GM19438 (cell line): ENCODE measurements around the gene PADI1.
"Not testable (repeated sequence)": the region's sequence is repeated elsewhere in the genome, so short reads cannot be mapped to it uniquely, and the experiment has no call there.

Experiments used
- ATAC-seq: cut with Tn5 transposase; IDR thresholded peaks from one replicate; pipeline ENCODE4 v1.9.1; 2021; ENCODE audit warnings: low read depth; ENCODE audit not compliant: unreplicated experiment

Gene PADI1

GRCh38 chr1:17237561-17237903, 32.6 kb downstream of the PADI1 start:
- no peak for ATAC-seq

GRCh38 chr1:17239420-17239819, 34.5 kb downstream of the PADI1 start:
- no peak for ATAC-seq

- ATAC-seq, result not testable (repeated sequence)
Measured at GRCh38 chr1:17241011-17241779, 36.3 kb downstream of the PADI1 start.

GRCh38 chr1:17241780-17242074, 36.8 kb downstream of the PADI1 start:
- not testable (repeated sequence) for ATAC-seq

- no peak for ATAC-seq
Measured at GRCh38 chr1:17243274-17243673, 38.3 kb downstream of the PADI1 start.

GRCh38 chr1:17244821-17245740, 40.2 kb downstream of the PADI1 start:
- ATAC-seq, result no peak

- no peak for ATAC-seq
Measured at GRCh38 chr1:17245816-17246325, 40.9 kb downstream of the PADI1 start.

GRCh38 chr1:17246971-17247370, 42.0 kb downstream of the PADI1 start:
- no peak for ATAC-seq

- no peak for ATAC-seq
Measured at GRCh38 chr1:17248781-17249180, 43.9 kb downstream of the PADI1 start, which contains the start of gene PADI3. PADI3 (plus strand) TSS chr1:17249098; CDS start chr1:17249138, 40 bp downstream.

GRCh38 chr1:17250601-17251000, 45.7 kb downstream of the PADI1 start:
- ATAC-seq, result no peak

GRCh38 chr1:17251246-17251645, 46.3 kb downstream of the PADI1 start:
- ATAC-seq, result no peak

- no peak for ATAC-seq
Measured at GRCh38 chr1:17251701-17252376, 46.9 kb downstream of the PADI1 start.

GRCh38 chr1:17255336-17255735, 50.4 kb downstream of the PADI1 start:
- no peak for ATAC-seq

GRCh38 chr1:17258116-17258757, 53.3 kb downstream of the PADI1 start:
- no peak for ATAC-seq

- ATAC-seq, result no peak
Measured at GRCh38 chr1:17258758-17259130, 53.8 kb downstream of the PADI1 start.

GRCh38 chr1:17259233-17259873, 54.4 kb downstream of the PADI1 start:
- ATAC-seq, result no peak

GRCh38 chr1:17260264-17260663, 55.3 kb downstream of the PADI1 start:
- no peak for ATAC-seq

- ATAC-seq, result no peak
Measured at GRCh38 chr1:17260738-17261137, 55.8 kb downstream of the PADI1 start.

- ATAC-seq, result no peak
Measured at GRCh38 chr1:17263936-17264335, 59.0 kb downstream of the PADI1 start.

GRCh38 chr1:17264470-17264869, 59.5 kb downstream of the PADI1 start:
- ATAC-seq, result no peak
